Upper lobe of right lung (tissue), 1 donor: ENCODE measurements around the gene AP1S2. TPM values are rescaled to one million over a fixed set of nuclear protein-coding genes. Genes with fewer than 3 reads are reported as not detected.
"Not testable (repeated sequence)": the region's sequence is repeated elsewhere in the genome, so short reads cannot be mapped to it uniquely, and the experiment has no call there.

Experiments
- ATAC-seq: fragments of 200-7000 bp; cut with Tn5 transposase; one replicate; pipeline ENCODE4 v1.9.1; 2020; ENCODE audit warnings: mild to moderate bottlenecking, moderate library complexity
- DNase-seq: peaks from one replicate; pipeline ENCODE4 v3.0.0-alpha.2; 2020
- H3K27ac ChIP-seq: fragments of 200-600 bp; one replicate; pipeline ENCODE4 v1.8.0; 2022
- H3K27me3 ChIP-seq: fragments of 200-600 bp; one replicate; pipeline ENCODE4 v1.8.0; 2022; ENCODE audit warnings: mild to moderate bottlenecking
- H3K36me3 ChIP-seq: fragments of 200-600 bp; one replicate; pipeline ENCODE4 v1.8.0; 2022
- H3K4me1 ChIP-seq: fragments of 200-600 bp; one replicate; pipeline ENCODE4 v1.8.0; 2022
- H3K4me3 ChIP-seq: fragments of 200-600 bp; one replicate; pipeline ENCODE4 v1.8.0; 2022; ENCODE audit warnings: mild to moderate bottlenecking
- H3K9me3 ChIP-seq: fragments of 200-600 bp; one replicate; pipeline ENCODE4 v1.8.0; 2022
- intact Hi-C: fragments of 100-400 bp; cut with DNase I; formaldehyde crosslinking; loops from one replicate; pipeline ENCODE4 v1.11.0; 2022
- total RNA-seq: library from RNA; stranded (reverse); fragmentation: NEBNext Ultra II Directional; extraction: Animal tissue kit (Norgen Biotek cat#: 25700); gene quantifications from one replicate; pipeline ENCODE4 v1.2.1, GENCODE V29; 2021
- TF ChIP-seq, protein P1 (sequence below): fragments of 200-600 bp; IDR thresholded peaks from one replicate; pipeline ENCODE4 v1.8.0; 2022; ENCODE audit warnings: antibody characterized with exemption
- donor health status: DM: no; HTN: yes; CAD: no; lungs with severe emphysema.

Gene AP1S2
- total RNA-seq, 1 donor from 2014 or later = 41.2 TPM

DNA sequence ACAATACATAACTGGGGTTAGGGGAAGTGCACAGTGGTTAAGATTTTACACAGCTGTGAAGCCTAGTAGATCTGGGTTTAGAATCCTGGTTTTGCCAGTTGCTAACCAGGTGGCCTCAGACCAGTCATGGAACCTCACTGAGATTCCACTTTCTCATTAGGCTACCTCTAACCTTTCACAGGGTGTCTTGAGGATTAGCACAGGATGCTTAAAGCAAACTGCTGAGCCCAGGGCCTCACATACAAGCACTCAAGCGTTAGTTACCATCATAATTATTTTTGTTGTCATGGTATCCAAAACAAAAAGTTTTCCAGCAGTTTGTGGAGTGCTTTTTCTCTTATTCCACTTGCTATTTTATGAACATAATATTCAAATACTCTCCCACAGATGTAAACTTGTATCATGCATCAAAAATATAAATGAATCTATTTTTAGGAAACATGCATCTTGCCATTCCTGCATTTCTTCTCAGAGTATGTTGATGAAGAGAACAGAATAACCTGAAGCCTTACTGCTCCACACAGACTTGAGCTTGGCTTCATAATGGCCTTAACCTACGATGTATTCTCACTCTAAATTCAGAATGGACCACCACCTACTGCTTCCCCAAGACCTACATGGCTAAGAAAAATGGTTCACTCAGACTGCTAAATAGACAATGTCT is 12.6 kb downstream of the AP1S2 start:
- Histone ChIP-seq H3K27me3 (no peaks in the 10 kb centered on the region), H3K36me3 (no peaks in the 10 kb centered on the region), H3K27ac (no peak overlapping the region), H3K4me1 (no peaks in the 10 kb centered on the region), H3K4me3 (no peak overlapping the region), H3K9me3 (no peaks in the 10 kb centered on the region)
- TF ChIP-seq, protein P1, sequence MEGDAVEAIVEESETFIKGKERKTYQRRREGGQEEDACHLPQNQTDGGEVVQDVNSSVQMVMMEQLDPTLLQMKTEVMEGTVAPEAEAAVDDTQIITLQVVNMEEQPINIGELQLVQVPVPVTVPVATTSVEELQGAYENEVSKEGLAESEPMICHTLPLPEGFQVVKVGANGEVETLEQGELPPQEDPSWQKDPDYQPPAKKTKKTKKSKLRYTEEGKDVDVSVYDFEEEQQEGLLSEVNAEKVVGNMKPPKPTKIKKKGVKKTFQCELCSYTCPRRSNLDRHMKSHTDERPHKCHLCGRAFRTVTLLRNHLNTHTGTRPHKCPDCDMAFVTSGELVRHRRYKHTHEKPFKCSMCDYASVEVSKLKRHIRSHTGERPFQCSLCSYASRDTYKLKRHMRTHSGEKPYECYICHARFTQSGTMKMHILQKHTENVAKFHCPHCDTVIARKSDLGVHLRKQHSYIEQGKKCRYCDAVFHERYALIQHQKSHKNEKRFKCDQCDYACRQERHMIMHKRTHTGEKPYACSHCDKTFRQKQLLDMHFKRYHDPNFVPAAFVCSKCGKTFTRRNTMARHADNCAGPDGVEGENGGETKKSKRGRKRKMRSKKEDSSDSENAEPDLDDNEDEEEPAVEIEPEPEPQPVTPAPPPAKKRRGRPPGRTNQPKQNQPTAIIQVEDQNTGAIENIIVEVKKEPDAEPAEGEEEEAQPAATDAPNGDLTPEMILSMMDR = no peak
- ATAC-seq (no peak), DNase-seq (no peak)
- intact Hi-C loops = no loop called here

DNA sequence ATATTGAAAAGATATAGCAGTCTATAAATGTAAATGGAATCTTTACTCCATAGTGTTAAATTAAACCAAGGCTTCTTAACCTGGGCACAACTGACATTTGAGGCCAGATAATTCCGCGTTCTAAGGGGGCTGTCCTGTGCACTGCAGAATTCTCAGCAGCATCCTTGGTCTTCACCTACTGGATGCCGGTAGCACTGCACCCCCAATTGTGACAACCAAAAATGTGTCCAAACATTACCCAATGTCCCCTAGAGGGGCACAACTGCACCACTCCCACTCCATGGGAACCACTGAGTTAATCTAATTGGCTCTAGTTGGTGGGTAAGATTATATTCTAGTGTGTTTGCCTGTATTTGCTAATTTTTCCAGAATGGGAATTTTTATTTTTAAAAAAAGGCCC is 16.6 kb downstream of the AP1S2 start:
- TF ChIP-seq, protein P1 = no peak
- intact Hi-C loops = no loop called here
- DNase-seq (no peak), ATAC-seq (no peak)
- Histone ChIP-seq H3K4me3 (no peak overlapping the region), H3K9me3 (no peaks in the 10 kb centered on the region), H3K27me3 (no peaks in the 10 kb centered on the region), H3K4me1 (no peaks in the 10 kb centered on the region), H3K27ac (no peak overlapping the region), H3K36me3 (no peaks in the 10 kb centered on the region)

DNA sequence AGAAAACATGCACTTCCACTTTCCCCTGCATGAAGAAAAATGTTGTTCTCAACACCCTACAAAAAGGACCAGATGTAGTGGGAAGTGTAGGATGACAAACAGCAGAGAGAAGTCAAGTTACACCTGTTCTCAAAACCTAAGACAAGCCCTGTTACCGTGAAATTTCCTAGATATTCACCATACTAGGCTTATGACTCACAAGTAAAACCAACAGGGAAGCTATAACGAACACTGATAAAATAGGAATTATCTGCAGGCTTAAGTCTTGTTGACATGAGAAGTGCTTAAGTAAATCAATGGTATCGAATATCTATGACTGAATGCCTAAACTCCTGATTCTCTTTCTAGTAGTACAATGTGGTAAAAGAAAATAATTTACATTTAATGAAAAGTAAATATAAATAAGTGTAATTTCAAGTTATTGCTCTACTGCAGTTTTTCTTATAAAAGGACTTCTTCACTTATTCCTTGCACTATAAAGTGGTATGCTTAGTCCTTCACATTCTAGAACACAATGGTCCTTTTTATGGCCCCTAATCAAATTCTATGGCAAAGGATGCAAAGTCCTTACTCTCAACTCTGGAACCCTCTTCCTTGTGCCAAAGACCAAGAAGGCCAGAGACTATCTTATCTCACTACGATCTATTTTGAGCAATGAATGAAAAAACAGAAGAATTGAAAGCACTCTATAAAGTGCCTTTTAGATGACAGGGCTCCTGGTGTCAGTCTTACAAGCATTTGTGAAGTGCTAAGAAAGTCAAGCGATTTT is 19.6 kb downstream of the AP1S2 start:
- Histone ChIP-seq H3K9me3 (no peaks in the 10 kb centered on the region), H3K27ac (no peak overlapping the region), H3K4me3 (no peak overlapping the region), H3K27me3 (no peaks in the 10 kb centered on the region), H3K4me1 (no peaks in the 10 kb centered on the region), H3K36me3 (no peaks in the 10 kb centered on the region)
- no peak for DNase-seq
- TF ChIP-seq, protein P1 = no peak
- intact Hi-C loops = no loop called here
- ATAC-seq = no peak

DNA sequence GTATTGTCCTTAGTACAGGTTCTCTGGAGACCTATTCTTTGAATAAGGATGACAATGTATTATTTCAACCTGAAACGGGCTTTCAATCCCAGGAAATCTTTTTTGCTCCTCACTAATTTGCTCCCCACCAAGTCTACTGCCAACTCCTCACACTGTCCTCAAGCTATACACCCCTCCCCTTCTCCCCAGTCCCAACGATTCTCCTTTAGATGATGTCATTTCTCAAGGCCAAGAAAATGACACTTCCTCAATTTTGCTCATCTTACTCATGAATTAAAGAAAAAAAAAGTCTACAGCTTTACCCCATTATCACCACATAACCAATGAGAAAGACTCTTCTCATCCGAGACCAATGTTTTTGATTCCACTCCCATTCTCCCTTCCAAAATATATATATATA is 20.6 kb downstream of the AP1S2 start:
- ATAC-seq = no peak

DNA sequence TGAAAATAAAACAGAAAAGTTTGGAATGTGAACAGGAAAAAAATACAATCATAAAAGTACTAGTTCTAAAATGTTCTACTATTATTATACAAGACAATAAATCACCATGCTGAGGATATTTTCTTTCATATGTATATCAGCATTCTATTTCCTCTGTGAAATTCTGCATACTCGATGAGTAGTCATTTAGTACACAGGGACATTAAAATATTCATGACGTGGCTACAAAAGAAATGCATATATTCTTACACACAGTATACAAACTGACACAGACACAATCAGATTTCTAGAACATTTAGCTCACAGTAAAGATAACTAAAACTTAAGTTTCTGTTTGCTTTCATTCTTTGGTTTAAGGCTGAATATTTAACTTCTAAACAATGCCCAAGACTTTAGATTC is 23.3 kb downstream of the AP1S2 start:
- H3K9me3 ChIP-seq, intact Hi-C loops, ATAC-seq, H3K4me1 ChIP-seq, DNase-seq, H3K36me3 ChIP-seq, H3K27ac ChIP-seq, H3K27me3 ChIP-seq, H3K4me3 ChIP-seq: not testable (repeated sequence)

More for the DNA sequence above, 20.6 kb downstream of the AP1S2 start:
- Histone ChIP-seq H3K36me3 (no peaks in the 10 kb centered on the region), H3K9me3 (no peaks in the 10 kb centered on the region), H3K4me3 (no peak overlapping the region), H3K27ac (no peak overlapping the region), H3K27me3 (no peaks in the 10 kb centered on the region), H3K4me1 (no peaks in the 10 kb centered on the region)
- DNase-seq = no peak
- intact Hi-C loops = no loop called here
- TF ChIP-seq, protein P1 = no peak

DNA sequence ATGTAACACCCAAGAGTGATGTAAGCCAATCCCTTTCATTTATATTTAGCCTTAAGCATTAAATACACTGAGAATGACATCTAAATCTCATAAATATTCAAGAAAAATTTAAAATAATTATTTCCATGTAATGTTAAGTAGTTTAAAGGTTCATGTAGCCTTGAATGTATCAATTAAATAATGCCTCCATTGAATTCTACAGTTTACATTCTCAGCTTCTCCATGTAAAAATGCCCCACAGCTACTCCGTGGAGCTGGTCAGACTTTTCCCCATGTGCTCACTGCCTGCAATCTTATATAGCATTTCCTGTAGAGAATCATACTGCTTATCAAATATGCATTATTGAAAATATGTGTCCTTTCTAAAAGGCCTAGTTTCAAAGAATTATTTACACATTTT is 25.4 kb downstream of the AP1S2 start:
- no peak overlapping the region for H3K4me3 ChIP-seq
- intact Hi-C loops = no loop called here
- no peaks in the 10 kb centered on the region for H3K9me3 ChIP-seq
- ATAC-seq (no peak), DNase-seq (no peak)
- no peak overlapping the region for H3K27ac ChIP-seq
- H3K4me1 ChIP-seq = no peaks in the 10 kb centered on the region
- TF ChIP-seq, protein P1 = no peak
- H3K27me3 ChIP-seq = no peaks in the 10 kb centered on the region
- H3K36me3 ChIP-seq = peaks cover 4% of the 10 kb centered on the region
